ENCODE measurements around the gene COX7A2L.

The COX7A2L gene

DNA sequence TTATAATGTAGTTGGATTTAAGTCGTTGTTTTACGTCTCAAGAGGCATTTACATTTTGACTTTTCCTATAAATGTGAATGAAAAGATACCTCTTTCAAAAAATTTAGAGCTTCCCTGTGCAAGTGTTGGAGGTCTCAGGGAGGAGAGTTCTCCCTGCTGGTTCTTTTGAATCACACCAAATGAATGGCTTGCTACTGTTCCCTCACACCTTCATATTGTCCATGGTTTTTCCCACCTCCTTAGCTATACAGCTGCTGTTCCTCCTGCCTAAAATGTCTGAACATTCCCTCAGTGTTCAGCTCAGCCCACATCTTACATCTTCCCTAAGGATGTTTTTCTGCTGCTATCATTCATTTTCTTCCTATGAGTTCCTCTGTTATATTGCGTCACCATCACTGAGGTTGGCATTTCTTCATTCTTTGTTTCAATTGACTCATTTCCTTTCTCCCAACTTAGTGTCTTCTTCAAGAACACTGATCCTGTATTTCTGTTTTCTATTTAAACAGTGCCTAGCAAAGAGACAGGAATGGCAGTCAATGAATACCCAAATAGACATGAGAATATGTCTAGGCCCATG is 46.0 kb downstream of the COX7A2L start:
- DNase-seq, result no peak

DNA sequence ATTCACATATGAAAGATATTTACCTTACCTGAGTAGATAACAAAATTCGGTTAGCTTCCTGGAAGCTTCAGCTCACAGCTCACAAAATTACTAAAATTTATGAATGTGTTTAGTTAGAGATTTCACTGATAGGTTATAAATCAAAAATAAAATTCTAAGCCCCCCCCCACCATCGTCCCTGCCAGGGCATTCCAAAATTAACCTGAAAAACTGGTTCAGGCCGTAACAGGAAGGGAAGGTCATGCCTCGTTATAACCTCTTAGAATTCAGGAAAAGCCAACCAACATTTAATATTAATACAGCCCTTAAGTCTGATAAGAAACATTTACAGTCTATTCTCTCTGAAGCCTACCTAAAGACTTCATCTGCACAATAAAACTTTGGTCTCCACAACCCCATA is 48.9 kb downstream of the COX7A2L start:
- DNase-seq, result no peak

DNA sequence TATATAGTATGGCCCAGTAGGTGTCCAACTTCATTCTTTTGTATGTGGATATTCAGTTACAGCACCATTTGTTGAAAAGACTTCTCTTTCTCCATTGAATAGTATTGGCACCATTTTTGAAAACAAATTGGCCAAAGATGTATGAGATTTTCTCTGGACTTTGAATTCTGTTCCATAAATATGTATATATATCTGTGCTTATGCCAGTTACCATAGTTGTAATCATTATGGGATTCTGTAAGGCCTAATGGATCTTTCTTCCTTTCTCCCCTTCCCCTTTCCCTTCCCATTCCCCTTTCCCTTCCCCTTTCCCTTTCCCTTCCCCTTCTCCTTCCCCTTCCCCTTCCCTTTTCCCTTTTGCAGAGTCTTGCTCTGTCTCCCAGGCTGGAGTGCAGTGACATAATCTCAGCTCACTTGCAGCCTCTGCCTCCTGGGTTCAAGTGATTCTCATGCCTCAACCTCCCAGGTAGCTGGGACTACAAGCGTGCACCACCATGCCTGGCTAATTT is 51.0 kb downstream of the COX7A2L start:
- no peak for DNase-seq

DNA sequence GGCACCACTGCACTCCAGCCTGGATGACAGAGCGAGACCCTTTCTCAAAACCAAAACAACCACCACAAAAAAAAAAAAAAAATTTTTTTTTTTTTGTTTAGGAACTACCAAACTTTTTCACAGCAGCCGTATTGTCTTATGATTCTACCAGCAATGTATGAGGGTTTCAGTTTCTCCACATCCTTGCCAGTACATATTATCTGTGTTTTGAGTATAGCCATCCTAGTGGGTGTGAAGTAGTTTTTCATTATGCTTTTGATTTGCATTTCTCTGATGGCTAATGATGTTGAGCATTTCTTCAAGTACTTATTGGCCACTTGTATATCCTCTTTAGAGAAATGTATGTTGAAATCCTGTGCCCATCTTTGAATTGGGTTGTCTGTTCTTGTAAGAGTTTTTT is 51.7 kb downstream of the COX7A2L start:
- DNase-seq, result no peak

DNA sequence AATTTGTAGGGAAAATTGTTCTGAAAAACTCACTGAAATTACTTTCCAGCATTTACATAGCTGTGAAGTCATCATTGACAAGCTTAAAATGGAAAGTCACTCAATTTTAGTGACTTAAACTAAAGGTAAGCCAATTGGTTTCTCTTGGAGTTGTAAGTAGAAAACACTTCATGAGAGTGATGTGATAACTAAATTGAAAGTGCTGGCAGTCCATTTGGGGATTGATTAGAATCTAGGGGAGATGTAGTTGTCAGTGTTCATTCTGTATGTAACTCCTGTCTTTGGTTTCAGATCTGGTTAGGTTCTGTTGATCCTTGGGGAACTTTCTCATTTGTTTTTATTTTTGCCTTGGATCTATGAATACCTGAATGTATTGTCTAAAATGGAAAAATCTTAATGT is 53.8 kb downstream of the COX7A2L start:
- DNase-seq, result no peak

DNA sequence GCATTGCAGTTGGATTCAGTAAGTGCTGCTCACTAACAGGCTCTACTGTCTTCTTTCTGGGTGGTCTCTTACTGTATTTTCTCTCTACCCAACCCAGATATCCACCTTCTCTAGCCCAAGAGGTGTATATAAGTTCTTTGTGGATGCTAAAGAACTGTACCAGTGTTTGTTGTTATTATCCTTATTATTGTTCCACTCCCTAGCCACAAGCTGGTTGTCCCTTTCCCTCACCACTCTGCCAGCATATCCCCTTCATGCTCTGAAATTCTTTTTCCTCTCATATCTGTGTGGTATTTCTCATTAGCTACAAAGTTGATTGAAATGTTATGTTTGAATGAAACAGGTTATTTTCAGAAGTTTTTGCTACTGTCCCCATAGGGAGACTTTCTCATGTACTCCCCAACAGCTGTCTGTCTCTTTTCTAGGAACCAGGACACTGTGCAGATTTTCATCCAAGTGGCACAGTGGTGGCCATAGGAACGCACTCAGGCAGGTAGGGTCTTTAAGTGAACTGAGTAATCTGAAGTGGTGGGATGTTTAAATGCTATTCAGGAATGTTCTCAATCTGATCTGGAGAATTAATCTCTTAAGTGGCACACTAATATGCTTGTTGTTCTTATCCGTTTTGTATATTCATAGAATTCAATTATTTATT is 56.8 kb downstream of the COX7A2L start:
- no peak for DNase-seq

DNA sequence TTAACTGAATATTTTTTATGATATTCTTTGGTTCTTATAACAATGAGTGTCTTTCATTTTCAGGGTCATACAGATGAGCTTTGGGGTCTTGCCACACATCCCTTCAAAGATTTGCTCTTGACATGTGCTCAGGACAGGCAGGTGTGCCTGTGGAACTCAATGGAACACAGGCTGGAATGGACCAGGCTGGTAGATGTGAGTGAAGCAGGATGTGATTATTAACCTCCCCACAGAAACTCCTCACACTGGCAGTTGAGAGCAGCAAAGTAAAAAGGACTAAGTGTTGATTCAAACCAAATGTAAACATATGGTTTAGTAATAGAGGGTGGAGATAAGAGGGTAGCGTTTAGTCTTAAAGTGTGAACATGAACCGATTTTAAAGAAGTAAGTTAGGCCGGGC is 57.8 kb downstream of the COX7A2L start:
- DNase-seq, result no peak

DNA sequence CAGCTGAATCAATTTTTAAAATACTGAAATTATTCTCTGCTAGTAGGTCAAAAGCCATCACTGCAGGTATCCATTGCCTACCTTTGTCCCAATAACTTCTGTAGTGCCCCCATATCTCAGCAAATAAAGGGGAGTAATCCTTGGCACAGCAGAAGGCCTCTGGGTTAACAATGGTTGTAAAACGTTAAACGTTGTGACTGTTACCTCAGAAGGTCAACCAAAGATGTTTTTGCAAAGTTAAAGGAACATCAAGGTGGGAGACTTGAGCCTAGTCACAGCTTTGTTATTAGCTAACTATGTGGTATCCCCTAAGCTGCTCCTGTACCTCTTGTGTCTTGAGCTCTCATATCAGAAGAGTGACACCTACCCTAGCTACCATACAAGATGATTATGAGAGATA is 60.5 kb downstream of the COX7A2L start:
- no peak for DNase-seq
